IPS-11a (cell line): ENCODE results near the gene ACOT7.
A peak's percentile ranks its signal among the peaks of the same experiment; 100 is the strongest.

ENCODE experiments used
- H3K4me3 ChIP-seq: one replicate; pipeline ENCODE4 v1.5.1; 2013; ENCODE audit warnings: low read depth, low read length, control low read depth

ACOT7 gene

GRCh38 chr1:6256645-6257044, 136.9 kb downstream of the ACOT7 start:
- H3K4me3 ChIP-seq = no peak overlapping the region

- no peak overlapping the region for H3K4me3 ChIP-seq
These were observed 138.9 kb downstream of the ACOT7 start for GRCh38 chr1:6254691-6255090.

GRCh38 chr1:6253380-6253779, 140.2 kb downstream of the ACOT7 start:
- H3K4me3 ChIP-seq = no peak overlapping the region

- no peak overlapping the region for H3K4me3 ChIP-seq
These were observed 141.2 kb downstream of the ACOT7 start for GRCh38 chr1:6252374-6252710.

- H3K4me3 ChIP-seq = no peak overlapping the region
These were observed 141.7 kb downstream of the ACOT7 start for GRCh38 chr1:6251681-6252373.

GRCh38 chr1:6251233-6251632, 142.3 kb downstream of the ACOT7 start:
- no peak overlapping the region for H3K4me3 ChIP-seq

GRCh38 chr1:6249739-6250689, 143.6 kb downstream of the ACOT7 start:
- H3K4me3 ChIP-seq = no peak overlapping the region

- H3K4me3 ChIP-seq = peak overlapping the region; percentile 13
These were observed 144.4 kb downstream of the ACOT7 start for GRCh38 chr1:6248932-6249738.

- no peak overlapping the region for H3K4me3 ChIP-seq
These were observed 145.3 kb downstream of the ACOT7 start for GRCh38 chr1:6248161-6248776.

GRCh38 chr1:6247651-6248050, 145.9 kb downstream of the ACOT7 start:
- no peak overlapping the region for H3K4me3 ChIP-seq

- H3K4me3 ChIP-seq = peak overlapping the region; percentile 21
These were observed 146.8 kb downstream of the ACOT7 start for GRCh38 chr1:6246497-6247467.

GRCh38 chr1:6245869-6246496, 147.6 kb downstream of the ACOT7 start:
- H3K4me3 ChIP-seq = peak overlapping the region; percentile 40

GRCh38 chr1:6245086-6245868, 148.3 kb downstream of the ACOT7 start:
- H3K4me3 ChIP-seq = peak overlapping the region; percentile 40

GRCh38 chr1:6244401-6245049, 149.0 kb downstream of the ACOT7 start:
- H3K4me3 ChIP-seq = peak overlapping the region; percentile 66

- H3K4me3 ChIP-seq = peak within 1 kb of the TSS; percentile 66
These were observed 149.6 kb downstream of the ACOT7 start, which contains the start of gene HES3 for GRCh38 chr1:6243993-6244392. Gene HES3 (plus strand): TSS chr1:6244179. CDS start chr1:6244366, 187 bp downstream.

- no peak overlapping the region for H3K4me3 ChIP-seq
These were observed 150.3 kb downstream of the ACOT7 start for GRCh38 chr1:6243053-6243834.
